HG02588 (cell line): ENCODE results near the gene TPCN1.

Experiments used
- ATAC-seq: cut with Tn5 transposase; IDR thresholded peaks from one replicate; pipeline ENCODE4 v1.9.1; 2021; ENCODE audit warnings: mild to moderate bottlenecking, moderate library complexity; ENCODE audit not compliant: unreplicated experiment

Gene TPCN1

DNA sequence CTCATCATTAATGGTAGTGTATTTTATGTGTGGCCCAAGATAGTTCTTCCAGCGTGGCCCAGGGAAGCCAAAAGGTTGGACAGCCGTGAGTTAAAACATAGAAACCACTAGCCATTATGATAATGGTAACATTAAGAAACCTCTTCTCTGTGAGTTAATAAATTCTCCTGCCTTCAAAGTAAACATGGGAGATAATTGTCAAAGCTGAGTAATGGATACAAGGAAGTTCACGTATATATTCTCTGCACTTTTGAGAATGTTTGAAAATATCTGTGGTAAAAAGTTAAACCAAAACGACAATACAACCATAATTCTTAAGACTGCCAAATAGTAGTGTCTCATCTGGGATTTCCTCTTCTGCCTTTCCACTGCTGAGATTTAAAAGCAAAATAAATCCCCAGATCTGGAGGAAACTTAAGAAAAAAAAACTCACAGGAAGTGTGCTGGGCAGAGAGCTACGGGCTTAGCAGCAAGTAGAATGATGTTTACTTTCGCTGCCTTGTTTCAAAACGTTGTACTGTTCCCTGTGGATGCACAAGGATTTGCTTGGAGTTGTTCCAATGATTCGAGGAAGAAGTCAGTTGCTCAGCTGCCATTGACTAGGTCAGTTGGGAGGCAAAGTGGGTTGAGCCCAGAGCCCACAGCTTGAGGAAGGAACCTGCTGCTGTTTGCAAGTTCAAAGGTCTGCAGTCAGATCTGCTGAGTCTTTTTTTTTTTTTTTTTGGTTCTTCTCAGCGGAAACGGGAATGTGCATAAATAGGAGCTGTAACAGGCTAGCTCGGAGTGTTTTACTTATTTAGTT, 1.7 kb downstream of the TPCN1 start:
- no peak for ATAC-seq

- ATAC-seq = no peak
Measured at GRCh38 chr12:113224955-113225354, 3.7 kb downstream of the TPCN1 start.

- no peak for ATAC-seq
Measured at GRCh38 chr12:113226696-113227568, 5.7 kb downstream of the TPCN1 start.

DNA sequence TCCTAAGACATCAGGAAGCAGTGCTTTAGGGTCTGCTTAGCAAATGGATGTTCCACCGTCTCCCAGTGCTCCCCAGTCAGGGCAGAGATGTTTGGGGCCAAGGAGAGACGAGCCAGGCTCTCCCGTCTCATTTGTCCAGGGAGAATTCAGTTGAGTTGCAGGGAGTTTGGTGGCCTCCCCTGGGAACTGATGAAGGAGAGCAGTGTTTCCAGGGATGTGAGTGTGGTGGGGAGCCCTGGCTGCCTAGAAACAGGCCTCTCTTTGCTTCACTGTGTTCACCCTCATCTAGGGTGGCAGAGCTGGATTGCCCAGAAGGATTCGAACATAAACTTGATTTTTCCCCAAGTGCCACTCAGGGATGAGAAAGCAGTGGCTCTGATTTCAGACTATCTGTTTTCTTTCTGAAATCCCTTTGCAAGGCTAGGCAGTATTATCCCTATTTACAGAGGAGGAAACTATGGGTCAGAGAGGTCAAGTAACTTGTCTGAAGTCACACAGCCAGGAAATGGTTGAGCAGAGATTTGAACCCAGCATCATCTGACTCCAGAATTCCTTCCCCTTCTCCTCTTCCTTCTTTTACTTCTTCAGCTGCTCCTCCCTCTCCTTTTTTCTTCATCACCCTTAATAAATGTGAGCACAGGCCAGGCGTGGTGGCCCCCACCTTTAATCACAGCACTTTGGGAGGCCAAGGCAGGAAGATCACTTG, 6.6 kb downstream of the TPCN1 start:
- ATAC-seq = no peak

DNA sequence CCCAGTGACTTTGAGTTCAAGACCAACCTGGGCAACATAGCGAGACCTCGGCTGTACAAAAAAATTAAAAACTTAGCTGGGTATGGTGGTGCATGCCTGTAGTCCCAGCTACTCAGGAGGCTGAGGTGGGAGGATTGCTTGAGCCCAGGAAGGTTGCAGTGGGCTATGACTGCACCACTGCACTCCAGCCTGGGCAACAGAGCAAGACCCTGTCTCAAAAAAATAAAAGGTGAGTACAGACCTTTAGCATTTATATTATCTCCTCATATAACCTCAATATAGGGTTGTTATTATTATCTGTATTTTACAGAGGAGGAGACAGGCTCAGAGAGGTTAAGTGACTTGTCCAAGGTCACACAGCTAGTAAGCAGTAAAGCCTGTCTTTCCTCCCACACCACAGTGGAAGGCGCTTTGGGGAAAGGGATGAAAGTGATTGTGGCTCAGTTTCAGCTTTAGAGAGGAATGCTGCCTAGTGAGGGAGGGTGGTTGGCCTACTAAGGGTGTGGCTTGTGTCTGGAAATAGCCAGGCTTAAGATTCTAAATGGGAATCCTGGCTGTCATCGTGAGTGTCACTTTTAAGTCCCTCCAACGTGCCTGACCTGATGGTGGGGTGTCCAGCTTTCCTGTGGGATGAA, 7.2 kb downstream of the TPCN1 start:
- ATAC-seq = no peak

GRCh38 chr12:113230315-113231234, 9.3 kb downstream of the TPCN1 start:
- ATAC-seq = peak; percentile 3

- no peak for ATAC-seq
Measured at GRCh38 chr12:113231235-113232088, 10.2 kb downstream of the TPCN1 start.

DNA sequence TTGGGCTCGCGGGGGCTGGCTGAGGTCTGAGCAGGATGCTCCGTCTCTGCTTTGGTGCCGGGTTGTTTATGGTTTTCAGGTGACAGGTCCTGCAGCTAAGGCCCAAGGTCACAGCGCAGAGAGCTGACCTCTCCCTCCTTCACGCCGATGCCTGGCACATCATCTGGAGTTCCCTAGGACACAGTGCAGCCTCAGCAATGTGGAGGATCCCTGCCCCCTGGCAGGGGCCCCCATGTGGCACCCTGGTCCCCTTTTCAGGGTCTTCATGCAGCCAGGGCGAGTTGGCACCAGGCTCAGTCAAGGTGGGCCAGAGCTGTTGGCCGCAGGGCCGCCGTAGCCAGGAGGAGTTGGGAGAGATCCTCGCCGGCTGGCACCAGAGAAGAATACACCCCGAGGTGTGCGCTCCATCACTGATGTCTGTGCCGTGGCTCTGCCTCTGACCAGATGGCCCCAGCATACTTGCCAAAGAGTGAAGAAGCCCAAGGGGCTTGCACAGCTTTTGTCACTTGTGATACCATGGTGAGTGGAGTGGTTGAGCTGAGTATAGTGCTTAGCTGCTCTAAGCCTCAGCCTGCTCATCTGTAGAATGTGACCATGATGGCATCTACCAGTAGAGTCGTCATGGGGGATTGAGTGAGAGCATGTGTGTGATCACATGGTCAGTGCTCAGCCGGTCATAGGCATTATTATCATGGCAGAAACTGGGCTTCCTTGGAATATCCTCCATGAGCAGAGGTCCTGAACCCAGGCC, 11.0 kb downstream of the TPCN1 start:
- ATAC-seq = no peak

DNA sequence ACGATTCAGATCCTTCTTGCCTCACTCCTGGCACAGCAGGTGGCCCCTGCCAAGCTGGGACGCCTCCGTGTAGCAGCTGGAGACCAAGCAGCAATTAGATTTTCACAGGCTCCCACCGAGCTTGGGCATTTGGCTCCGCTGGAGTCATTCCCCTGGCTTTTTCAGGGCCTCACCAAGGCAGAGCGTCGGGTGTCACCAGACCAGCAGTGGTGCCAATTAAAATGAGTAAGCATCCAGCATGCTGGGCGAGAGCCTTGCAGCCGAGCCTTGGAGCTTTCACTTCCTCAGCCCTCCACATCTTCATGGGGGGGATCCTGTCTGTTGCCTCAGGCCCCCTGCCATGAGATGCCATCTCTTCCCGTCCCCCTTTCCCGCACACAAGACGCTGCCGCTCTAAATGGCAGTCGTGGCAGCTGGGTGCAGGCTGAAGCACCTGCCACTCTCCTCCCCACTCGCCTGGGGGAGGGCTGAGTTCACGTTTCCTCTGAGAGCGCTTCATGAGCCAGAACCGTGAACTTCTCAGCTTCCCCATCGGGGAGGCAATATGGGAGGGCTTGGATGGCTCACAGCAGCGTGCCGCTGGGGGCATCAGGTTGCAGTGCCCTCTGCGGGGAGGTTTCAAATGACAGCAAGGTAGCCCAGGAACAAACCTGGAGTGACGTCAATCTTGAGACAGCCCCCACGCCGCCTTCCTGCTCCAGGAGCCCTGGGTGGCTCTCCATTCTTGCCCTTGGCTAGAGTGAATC, 11.7 kb downstream of the TPCN1 start:
- peak; percentile 65 for ATAC-seq

- ATAC-seq = no peak
Measured at GRCh38 chr12:113233967-113234366, 12.7 kb downstream of the TPCN1 start.

GRCh38 chr12:113234483-113234882, 13.2 kb downstream of the TPCN1 start:
- ATAC-seq = no peak

DNA sequence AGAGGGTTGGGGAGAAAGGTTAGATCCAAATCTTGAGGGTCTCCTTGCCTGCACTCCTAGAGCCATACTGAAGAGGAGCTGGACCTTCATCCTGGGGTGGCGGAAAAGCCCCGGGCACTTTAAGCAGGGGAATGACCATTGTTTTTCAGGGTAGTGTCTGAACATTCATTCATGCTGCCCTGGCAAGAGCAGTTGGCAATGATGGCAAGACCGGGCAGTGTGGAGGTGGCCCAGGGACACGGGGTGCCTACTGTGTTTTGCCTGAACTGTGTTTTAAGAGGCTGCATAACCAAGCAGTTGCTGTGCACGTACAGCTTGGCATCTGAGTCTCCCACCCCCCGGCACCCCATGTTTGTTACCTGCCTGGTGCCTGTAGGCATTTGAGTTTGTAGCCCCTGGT, 14.7 kb downstream of the TPCN1 start:
- ATAC-seq = no peak

GRCh38 chr12:113236539-113237399, 15.5 kb downstream of the TPCN1 start:
- ATAC-seq = no peak

DNA sequence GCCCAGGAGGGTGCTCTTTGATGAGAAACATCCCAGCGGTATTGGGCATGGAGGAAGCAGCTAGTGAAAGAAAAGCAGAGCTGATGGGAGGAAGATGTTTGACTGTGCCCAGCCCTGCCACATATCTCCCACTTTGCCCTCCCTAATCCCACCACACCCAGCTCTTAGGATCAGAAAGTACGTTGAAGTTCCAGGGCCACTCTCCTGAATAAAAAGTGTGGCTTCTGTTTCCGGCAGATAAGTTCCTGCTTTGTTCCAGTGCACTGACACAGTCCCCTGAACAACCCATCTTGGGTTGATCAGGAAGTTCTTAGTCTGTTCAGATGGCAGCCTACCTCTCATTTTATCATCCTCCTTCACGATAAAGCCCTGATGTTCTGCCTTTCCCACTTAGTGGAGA, 16.5 kb downstream of the TPCN1 start:
- ATAC-seq = no peak

- no peak for ATAC-seq
Measured at GRCh38 chr12:113238309-113238708, 17.0 kb downstream of the TPCN1 start.

DNA sequence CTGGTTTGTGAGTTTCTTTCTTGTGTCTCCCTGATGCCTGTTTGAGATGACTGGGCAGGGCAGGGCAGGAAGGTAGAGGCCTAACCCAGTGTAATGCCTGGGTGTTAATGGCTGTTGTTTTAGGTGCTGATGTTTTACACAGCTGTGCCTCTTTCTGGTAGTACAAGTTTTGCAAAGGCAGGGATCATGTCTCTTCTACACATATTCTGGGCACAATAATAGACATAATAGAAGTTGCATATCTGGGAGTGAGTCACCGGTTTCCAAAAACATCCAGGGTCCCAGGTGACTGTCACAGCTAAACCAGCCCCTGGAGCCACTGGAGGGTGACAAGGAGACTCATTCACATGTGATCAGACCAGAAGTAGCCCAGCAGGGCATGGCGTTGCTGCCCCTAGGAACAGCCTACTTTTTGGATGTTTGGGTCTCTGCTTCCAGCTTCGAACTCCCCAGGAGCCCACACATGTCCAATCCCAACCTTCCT, 18.1 kb downstream of the TPCN1 start:
- ATAC-seq = no peak
